NCI-H345 (cell line): ENCODE results near the gene SLC23A2.

ENCODE experiments used
- DNase-seq: peaks from one replicate; lab custom pipeline; 2025; lab: John Stamatoyannopoulos, UW

SLC23A2 gene

GRCh38 chr20:4813863-4814695, 187.2 kb downstream of the SLC23A2 start:
- DNase-seq, result no peak

GRCh38 chr20:4813076-4813862, 188.0 kb downstream of the SLC23A2 start:
- no peak for DNase-seq

DNA sequence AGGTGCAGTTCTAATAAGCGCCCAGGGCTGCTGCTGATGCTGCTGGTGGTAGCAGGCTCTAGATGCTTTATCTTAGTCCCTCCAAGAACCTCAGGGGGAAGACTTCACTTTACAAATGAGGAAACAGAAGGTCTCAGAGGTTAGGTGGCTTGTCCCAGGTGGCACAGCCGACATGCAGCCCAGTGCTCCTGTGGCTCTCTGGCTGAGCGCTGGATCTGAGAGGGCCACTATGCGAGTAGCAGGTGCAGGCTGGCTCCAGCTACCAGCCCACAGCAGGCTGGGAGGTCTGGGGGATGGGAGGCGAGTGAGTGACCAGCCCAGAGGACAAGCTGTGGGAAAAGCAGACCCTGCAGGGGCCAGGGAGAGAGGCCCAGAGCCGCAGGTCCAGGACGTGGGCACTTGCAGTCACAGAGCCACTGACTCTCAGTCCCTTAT, 188.7 kb downstream of the SLC23A2 start:
- DNase-seq, result no peak

DNA sequence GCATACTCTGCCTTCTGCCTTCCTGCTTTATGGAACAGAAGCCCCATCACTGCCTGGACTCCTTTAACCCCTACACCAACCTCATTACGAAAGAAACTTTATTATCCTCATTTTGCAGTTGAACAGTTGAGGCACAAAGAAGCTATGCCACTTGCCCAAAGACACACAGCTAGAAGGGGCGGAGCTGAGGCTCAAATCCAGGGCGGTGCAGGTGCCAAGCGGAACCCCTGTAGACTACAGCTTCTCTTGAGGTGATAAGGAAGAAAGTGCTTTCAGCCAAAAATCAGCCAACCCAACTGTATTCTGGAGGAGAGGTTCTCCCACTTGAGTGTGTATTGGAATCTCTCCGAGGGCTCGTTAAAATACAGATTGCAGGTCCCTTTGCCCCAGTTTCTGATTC, 189.1 kb downstream of the SLC23A2 start:
- DNase-seq, result no peak

- DNase-seq, result no peak
Measured at GRCh38 chr20:4811661-4812181, 189.6 kb downstream of the SLC23A2 start.

- no peak for DNase-seq
Measured at GRCh38 chr20:4811257-4811656, 190.1 kb downstream of the SLC23A2 start.

GRCh38 chr20:4810426-4811019, 190.8 kb downstream of the SLC23A2 start:
- no peak for DNase-seq

GRCh38 chr20:4809707-4810106, 191.6 kb downstream of the SLC23A2 start:
- peak; percentile 92 for DNase-seq

- no peak for DNase-seq
Measured at GRCh38 chr20:4808872-4809271, 192.4 kb downstream of the SLC23A2 start.

- DNase-seq, result no peak
Measured at GRCh38 chr20:4805663-4806449, 195.5 kb downstream of the SLC23A2 start.

DNA sequence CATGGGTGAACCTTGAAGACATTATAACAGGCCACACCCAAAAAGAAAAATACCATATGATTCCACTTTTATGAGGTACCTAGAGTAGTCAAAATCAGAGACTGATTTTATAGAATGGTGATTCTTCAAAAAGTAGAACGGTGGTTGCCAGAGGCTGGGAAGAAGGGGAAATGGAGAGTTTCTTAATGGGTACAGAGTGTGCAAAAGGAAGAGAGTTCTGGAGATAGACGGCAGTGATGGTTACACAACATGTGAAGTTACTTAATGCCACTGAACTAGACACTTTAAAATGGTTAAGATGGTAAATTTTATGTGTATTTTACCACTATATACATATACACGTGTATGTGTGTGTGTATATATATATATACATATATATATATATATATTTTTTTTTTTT, 198.8 kb downstream of the SLC23A2 start:
- no peak for DNase-seq
